ENCODE measurements around the gene PKNOX2.

Gene PKNOX2

DNA sequence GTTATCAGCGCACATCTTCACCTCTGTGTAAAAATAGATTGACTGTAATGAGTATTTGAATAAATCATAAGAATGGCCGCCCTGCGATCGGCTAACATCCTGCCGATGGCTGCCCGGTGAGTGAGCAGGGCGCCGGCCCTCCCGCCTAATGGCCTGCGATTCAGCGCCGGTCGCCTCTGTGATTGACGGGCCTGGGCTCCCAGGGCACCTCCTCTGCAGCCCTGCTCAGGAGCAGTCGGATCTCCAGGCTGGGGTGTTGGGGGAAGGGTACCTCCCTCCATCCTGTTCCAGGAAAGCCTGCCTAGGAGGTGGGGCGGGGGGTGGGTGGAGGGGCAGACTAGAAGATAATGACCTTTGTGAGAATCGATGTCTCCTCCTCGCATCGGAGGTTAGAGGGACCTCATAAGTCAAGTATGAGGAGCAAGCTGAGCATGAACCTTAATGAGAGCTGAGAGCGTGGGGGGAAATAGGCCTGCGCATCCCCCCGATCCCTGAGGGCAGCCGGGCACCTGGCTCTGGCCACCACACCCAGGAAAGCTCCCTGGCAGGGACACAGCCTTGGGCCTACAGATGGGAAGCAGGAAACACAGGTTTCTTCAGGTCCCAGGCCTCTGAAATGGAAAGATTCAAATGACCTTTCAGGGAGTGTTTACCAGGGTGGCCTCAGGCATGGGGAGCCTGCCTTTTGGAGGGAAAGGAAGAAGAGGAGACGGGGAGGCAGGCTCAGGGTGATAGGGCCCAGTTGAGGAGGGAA, 71.7 kb downstream of the PKNOX2 start:
- no peak for DNase-seq (ENCODE audit: low read depth)
- TF ChIP-seq, protein P1, sequence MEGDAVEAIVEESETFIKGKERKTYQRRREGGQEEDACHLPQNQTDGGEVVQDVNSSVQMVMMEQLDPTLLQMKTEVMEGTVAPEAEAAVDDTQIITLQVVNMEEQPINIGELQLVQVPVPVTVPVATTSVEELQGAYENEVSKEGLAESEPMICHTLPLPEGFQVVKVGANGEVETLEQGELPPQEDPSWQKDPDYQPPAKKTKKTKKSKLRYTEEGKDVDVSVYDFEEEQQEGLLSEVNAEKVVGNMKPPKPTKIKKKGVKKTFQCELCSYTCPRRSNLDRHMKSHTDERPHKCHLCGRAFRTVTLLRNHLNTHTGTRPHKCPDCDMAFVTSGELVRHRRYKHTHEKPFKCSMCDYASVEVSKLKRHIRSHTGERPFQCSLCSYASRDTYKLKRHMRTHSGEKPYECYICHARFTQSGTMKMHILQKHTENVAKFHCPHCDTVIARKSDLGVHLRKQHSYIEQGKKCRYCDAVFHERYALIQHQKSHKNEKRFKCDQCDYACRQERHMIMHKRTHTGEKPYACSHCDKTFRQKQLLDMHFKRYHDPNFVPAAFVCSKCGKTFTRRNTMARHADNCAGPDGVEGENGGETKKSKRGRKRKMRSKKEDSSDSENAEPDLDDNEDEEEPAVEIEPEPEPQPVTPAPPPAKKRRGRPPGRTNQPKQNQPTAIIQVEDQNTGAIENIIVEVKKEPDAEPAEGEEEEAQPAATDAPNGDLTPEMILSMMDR (IDR thresholded peaks at IDR 0.05; ENCODE audit: control insufficient read depth, insufficient read depth, low read depth, low read length, missing control alignments): no peak
- H3K4me3 ChIP-seq (ENCODE audit: control insufficient read depth, low read depth, low read length): no peak overlapping the region

DNA sequence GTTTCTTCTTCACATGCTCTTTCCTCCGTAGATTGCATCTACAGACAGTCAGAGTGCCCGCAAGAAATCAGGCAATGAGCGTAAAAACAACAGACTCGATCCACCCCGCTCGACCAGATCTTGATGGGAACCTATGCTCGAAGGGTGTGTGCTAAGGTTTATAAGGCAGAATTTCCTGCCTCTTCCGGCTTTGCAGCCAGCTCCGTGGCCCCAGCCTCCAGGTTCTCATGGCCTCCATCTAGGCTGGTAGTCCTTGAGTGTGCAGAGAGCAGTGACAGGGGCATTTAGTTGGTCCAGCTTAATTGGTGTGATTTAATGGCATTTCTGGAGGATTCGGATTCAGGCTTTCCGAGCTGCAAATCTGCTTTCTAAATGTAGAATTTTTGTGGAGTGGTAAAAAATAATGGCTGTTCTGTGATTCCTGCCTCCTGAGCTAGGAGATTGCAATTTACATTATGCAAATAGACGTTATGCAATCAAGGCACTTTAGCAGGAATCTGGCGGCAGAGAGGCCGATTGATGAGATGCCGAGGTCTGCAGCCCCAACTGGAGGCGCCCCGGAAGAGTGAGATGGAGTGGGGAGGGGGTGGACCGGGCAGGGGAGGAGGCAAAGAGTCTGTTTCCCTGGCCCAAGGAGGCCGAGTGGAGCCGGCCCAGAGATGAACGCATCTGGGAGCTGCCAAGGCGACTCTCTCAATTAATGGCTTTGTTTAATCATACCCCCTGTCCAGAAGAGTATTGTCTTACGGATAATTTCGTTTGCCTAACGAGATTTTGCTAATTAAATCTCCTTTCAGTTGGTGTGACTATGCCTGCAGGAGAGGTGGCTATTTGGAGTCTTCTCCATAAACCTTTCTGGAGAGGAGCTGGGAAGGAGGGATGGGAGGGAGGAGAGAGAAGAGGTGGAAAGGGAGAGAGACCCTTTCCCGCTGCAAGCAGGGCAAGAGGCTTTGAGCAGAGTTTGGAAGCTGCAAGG, 75.3 kb downstream of the PKNOX2 start:
- no peak for DNase-seq (ENCODE audit: low read depth)
- TF ChIP-seq, protein P1 (IDR thresholded peaks at IDR 0.05; ENCODE audit: control insufficient read depth, insufficient read depth, low read depth, low read length, missing control alignments): no peak

DNA sequence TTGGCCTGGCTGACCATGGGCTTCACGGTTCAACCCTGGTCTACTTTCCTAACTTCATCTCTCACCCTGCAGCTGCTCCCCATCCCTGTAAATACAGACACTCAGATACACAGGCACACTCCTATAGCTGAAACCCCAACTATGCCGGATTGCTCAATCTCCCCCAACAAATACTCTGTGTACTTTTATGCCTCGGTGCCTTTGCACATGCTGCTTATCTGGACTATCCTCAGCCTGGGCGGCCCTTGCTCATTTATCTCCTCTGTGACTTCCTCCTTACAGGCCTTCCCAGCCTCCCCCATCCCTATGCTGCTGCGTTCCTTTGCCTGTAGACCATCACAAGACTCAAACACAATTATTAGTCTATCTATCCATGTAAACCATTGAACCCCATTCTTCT, 76.6 kb downstream of the PKNOX2 start:
- DNase-seq (ENCODE audit: low read depth): no peak
- TF ChIP-seq, protein P1 (IDR thresholded peaks at IDR 0.05; ENCODE audit: control insufficient read depth, insufficient read depth, low read depth, low read length, missing control alignments): no peak
- H3K4me3 ChIP-seq (ENCODE audit: control insufficient read depth, low read depth, low read length): no peak overlapping the region

More for the DNA sequence above, 75.3 kb downstream of the PKNOX2 start:
- H3K4me3 ChIP-seq (ENCODE audit: control insufficient read depth, low read depth, low read length): no peak overlapping the region

DNA sequence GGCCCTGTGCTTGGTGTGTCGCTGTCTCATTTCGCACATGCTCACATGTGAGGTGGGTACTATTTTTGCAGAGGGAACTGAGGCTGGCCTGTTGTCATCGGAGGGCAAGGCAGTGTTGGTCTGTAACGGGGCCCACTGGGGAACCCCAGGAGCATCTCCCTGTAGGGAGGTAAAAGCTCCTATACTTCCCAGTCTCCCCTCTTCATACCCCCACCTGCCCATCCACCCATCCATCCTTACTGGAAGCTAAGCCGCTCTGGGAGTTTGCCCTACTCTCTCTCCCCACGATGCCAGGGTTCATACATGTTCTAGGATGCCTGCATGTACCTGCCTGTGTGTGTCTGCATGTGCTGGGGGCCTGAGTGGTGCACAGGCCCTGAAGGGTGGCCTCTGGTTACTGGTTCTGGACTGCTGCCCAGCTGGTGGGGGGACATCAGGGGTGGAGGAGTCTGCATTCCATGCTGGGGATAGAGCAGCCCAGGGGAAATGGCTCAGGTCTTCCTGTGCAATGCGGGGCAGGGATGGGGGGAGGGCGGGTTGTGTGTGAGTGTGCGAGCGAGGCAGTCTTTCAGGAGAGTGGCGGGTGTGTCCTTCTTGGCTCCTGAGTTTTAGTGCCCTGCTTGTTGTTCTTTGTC, 77.7 kb downstream of the PKNOX2 start:
- H3K4me3 ChIP-seq (ENCODE audit: control insufficient read depth, low read depth, low read length): no peak overlapping the region
- TF ChIP-seq, protein P1 (IDR thresholded peaks at IDR 0.05; ENCODE audit: control insufficient read depth, insufficient read depth, low read depth, low read length, missing control alignments): no peak
- DNase-seq (ENCODE audit: low read depth): no peak

DNA sequence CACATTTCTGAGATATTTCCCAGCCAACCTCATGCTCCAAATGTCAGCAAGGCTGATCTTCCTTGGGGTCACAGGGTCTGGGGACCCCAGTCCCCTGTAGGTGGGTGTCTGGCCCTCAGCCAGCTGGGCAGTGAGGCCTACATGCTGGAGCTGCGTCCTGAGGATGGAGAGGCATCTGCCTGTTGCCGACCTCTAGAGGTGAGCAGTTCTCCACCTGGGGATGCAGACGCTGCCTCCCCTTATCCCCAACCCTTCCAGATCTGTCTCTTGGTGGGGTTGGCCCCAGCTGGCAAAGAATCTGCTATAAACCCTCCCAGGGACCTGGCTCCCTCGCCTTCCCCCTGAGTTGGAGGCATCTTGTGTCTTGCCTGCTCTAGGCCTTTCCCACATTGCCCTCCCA, 79.6 kb downstream of the PKNOX2 start:
- H3K4me3 ChIP-seq (ENCODE audit: control insufficient read depth, low read depth, low read length): no peak overlapping the region
- TF ChIP-seq, protein P1 (IDR thresholded peaks at IDR 0.05; ENCODE audit: control insufficient read depth, insufficient read depth, low read depth, low read length, missing control alignments): no peak
- no peak for DNase-seq (ENCODE audit: low read depth)

DNA sequence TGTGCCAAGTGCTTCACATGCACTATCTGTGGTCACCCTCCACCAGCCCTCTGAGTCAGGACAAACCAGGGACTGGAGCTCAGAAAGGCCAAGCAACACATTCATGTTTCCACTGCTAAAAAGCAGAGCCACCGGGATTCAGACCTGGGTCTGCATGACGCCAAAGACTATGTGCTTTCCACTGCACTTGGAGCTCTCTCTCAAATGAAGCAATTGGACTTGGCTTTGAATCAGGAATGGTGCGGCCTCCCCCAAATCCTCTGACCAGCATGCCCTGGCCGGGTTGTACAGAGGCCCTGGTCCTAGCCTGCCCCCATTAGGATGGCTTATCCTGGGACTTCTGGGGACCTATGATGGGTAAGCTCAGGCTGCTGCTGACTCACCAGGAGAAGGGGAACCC, 80.7 kb downstream of the PKNOX2 start:
- H3K4me3 ChIP-seq (ENCODE audit: control insufficient read depth, low read depth, low read length): no peak overlapping the region
- TF ChIP-seq, protein P1 (IDR thresholded peaks at IDR 0.05; ENCODE audit: control insufficient read depth, insufficient read depth, low read depth, low read length, missing control alignments): no peak
- DNase-seq (ENCODE audit: low read depth): no peak
